GM21619 (cell line): Measurements from ENCODE around the gene PDE4D.
"Not testable (repeated sequence)": the region's sequence is repeated elsewhere in the genome, so short reads cannot be mapped to it uniquely, and the experiment has no call there.

ENCODE experiments used
- ATAC-seq: cut with Tn5 transposase; IDR thresholded peaks from one replicate; pipeline ENCODE4 v1.9.1; 2021; ENCODE audit not compliant: unreplicated experiment

PDE4D gene

DNA sequence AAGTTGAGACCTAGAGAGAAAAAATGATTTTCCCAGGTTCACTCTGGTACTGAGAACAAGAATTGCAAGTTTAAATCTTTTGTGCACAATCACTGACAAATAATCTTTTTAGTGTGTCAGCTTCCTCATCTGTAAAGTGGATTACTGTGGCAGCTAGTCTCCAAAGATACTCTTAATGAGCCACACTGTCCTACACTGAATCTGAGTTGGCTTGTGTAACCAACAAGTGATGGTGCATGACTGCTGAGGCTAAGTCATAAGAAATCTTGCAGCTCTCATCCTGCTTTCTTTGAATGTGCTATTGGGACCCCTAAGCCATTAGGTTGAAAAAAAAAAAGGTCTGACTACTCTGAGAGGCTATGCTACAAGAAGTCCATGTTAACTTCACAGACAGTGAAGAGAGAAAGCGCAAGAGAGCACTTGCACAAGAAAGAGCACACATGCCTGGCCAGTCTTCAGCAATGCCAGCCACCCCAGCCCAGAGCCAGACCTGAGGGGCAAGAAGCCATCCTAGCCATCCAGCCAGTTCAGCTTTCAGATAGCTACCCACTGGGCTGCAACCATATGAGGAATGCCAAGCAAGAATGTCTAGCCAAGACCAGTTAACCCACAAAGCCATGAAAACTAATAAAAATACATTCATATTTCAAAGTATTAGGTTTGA, 891.2 kb downstream of the PDE4D start:
- no peak for ATAC-seq

DNA sequence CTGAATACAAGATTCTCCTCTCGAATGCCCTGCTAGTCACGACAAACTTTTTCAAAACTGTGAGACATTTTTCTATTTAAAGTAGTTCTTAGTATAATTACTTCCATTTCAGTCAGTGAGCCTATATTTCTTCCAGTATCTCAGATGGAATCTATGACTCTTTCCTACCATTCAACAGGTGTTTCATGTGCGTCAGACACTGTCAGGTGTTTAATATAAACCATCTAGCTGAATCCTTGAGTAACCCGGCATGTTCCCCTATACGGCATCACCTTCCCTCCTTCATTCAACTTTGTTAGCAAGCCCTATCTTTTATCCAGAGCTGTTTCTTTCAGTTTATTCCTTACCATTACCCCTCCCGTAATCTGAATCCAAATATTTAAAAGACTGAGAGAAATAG, 891.8 kb downstream of the PDE4D start:
- ATAC-seq = no peak

DNA sequence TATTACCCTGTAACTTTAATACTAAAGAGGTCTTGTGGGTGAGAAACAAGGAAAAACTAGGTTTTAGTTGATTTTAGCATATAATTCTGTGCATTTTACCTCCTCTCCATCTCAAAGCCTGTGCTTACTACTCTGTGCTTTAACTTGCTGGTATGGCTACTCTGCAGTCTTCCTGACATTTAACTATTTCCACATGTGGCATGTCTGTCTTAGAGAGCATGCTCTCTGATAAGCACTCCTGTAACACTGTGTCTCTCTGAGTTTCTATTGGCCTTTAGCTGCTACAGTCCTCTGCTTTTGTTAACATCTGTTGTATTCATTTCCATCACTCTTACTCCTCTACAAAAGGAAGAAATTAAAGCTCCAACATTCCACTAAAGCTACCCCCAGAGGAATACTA, 892.4 kb downstream of the PDE4D start:
- ATAC-seq = no peak

DNA sequence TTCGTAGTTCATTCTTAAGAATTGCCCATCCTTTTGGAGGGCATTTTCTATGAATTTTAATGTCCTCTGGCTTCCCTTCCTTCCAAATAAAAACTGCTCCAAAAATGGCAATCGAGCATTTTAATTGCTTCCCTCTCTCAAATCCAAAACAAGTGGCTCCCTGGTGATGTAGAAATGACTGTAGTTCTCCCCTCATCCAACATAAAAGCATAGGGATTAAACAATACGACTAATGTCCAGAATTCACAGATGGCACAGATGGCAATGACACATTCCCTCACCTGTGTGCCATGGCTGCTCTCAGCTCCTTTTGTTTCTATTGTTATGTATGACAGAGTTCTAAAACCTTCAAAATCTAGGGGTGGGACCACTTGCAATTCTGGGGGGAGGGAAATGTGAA, 893.3 kb downstream of the PDE4D start:
- ATAC-seq = no peak

DNA sequence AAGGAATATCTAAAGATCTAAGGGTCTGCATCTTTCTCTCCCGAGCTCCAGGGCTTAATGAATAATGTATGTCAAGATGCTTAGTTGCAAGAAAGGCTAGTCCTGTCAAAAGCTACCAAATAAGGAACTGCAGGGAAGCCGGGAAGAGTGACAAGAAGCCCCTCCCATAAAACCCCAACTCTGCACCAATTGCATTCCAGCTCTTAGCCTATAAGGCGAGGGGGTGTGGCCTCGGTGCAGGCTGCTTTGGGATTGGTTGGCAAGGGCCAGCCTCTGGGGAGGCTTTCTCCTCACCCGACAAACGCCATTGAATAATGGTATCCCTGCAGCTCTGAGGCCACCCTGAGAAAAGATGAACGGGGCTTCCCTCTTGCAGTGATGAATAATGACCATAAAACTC, 893.7 kb downstream of the PDE4D start:
- ATAC-seq = no peak

DNA sequence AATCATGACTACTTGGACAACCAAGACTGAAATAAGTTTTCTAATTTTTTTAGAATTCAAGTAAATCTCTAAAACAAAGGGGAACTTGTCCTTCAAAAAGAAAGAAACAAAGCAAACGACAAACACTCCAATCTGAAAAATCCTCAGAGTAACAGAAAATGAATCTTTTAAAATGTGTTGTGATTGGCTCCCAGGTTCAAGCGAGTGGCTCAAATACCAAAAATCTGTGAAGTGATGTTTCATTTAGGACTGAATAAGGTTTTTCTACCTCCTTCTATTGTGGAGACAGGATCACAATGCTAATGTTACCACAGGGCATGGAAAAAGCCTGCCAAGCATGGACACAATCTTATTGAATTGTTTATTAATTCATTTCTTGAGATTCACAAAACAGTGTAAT, 895.0 kb downstream of the PDE4D start:
- ATAC-seq = no peak

DNA sequence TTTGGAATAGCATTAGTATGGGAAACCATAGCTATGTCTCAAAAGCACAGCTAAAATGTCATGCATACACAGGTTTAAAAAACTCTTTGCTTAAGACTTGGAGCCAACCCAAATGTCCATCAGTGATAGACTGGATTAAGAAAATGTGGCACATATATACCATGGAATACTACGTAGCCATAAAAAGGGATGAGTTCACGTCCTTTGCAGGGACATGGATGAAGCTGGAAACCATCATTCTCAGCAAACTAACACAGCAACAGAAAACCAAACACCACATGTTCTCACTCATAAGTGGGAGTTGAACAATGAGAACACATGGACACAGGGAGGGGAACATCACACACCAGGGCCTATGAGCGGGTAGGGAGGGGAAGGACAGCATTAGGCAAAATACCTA, 897.7 kb downstream of the PDE4D start:
- not testable (repeated sequence) for ATAC-seq

DNA sequence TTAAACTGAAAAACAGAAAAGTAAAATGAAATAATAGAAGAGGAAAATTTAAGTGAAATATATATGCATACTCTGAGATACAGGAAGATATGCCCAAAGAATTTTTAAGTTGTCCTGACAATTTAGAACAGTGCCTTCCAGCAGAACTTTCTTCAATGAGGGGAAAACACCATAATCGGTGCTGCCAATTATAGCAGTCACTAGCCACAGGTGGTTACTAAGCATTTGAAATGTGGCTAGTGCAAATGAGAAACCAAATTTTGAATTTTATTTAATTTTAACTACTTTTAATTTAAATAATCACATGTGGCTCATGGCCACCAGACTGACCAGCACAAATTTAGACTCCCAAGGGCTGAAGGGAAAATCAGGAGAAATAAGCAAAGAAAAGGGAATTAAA, 900.1 kb downstream of the PDE4D start:
- no peak for ATAC-seq

DNA sequence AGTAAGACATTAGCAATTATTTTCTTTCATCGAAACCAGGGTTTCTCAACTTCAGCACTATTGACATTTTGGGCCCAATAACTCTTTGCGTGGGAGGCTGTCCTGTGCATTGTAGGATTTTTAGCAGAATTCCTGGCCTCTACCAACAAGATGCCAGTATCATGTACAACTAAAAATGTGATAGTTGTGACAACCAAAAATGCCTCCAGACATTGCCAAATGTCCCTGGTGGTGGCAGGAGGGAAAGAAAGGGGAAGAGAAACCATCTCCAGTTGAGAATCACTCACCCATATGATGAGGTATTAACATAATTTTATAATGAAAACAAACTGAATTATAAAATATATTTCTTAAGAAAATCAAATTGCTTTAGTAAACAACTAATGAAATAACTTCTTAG, 904.6 kb downstream of the PDE4D start:
- ATAC-seq = no peak

DNA sequence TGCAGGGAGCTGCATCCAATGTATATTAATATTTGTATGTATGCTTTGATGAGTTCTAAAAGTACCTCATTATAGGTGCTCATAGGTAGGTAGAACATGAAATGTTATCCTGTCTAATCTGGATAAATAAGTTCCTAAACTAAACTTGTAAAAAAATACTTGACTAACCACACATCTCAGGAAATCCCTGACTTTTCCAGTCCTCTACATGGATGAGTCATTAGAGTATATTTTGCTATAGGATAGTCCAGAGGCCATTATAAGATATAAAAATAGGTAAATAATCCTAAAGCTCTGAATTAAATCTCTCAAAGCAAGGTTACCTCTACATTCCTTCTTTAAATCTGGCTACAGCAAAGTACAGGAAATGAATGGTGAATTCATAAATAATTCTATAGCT, 906.3 kb downstream of the PDE4D start:
- no peak for ATAC-seq

DNA sequence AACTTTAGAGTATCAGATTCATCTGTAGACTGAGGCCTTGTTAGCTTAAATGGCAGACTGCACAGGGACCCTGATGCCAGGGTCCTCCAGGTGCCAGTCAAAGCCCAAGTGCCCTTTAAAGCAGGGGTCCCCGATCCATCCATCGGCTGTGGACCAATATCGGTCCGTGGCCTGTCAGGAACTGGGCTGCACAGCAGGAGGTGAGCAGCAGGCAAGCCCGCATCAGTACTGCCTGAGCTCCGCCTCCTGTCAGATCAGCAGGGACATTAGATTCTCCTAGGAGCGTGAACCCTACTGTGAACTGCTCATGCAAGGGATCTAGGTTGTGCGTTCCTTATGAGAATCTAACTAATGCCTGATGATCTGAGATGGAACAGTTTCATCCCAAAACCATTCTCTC, 907.2 kb downstream of the PDE4D start:
- ATAC-seq = no peak

DNA sequence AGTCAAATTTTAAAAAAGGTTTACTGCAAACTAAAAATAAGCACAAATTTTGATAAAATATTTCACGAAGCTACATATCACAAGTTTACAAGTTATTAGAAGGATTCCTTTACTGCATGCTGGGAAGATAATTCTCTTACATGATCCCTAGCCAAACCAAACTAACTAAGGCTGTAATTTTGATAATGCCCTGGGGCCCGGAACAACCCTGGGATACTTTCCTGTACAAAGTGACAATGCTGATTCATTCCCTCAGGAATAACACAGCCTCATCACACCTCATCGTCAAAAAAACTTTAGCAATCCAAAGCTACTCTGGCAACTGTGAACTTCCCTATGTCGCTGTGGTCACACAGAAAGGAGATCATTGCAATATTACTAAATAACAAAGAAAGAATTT, 907.8 kb downstream of the PDE4D start:
- ATAC-seq = no peak

DNA sequence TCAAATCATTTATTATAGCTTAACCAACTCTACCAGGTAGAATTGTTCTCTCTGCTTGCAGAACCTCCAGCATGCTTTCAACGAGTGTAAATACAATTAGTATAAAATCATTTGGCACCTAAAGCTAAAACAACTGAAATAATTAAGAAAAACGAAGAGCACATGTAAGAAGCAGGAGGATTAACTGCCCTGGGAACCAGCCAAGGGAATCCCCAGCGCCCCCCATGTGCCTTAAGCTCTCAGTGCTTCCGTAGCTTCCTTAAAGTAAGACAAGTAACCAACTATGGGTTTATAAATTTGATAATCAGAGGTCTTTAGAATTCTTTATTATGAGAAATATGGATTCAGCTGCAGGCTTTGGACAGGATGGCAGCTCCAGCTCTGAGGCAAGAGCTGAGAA, 908.2 kb downstream of the PDE4D start:
- no peak for ATAC-seq

DNA sequence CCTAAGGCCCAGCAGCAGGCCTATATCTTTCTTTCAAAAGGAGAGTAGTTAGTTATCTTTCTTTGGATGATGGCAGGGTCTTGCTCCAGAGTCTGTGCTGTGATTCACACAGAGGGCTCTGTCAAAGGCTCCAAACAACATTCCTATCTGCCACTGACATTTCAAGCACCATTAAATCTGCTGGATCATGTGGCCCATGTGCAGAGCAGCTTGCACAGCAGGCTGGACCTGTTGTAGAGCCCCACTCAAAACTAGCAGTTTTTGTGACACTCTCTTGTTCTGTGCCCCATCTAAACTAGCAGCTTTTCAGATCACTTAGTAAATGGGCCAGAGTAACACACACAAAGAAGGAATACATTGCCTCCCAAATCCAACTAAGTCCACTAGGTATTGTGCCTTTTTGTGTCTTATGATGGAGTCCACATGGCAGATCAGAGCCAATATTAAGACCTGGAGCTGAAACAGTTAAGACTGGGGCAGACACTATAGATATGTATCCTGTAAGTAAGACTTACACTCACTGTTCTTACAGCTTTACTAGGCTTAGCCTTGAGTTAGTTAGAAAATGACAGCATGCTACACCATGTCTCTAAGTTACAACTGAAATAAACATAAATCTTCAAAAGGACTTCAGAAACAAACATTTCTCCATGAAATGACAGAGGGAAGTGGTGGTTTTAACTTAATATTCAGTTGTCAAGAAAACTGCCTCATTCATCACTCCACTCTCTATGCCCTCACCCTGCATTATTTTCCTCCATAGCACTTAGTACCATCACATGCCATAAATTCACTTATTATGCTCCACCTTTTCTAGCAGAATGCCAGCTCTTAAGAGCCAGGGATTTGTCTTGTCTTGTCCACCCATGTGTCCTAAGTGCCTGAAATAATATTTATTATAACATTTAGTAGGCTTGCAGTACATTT, 909.7 kb downstream of the PDE4D start:
- ATAC-seq = no peak

DNA sequence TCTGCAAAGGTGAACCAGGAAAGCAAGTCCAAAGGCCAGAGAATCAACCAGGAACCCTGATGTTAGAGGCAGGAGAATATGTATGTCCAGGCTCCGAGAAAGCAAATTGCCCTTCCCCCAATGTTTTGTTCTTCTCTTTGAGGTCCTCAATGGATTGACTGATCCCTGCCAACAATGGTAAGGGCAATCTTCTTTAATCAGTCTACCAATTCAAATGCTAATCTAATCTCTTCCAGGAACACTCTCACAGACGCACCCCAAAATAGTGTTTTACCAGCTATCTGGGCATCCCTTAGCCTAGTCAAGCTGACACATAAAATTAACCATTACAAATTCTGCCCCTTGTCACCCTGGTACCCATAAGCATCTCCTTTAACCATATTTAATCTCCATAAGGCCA, 912.6 kb downstream of the PDE4D start:
- ATAC-seq = no peak

DNA sequence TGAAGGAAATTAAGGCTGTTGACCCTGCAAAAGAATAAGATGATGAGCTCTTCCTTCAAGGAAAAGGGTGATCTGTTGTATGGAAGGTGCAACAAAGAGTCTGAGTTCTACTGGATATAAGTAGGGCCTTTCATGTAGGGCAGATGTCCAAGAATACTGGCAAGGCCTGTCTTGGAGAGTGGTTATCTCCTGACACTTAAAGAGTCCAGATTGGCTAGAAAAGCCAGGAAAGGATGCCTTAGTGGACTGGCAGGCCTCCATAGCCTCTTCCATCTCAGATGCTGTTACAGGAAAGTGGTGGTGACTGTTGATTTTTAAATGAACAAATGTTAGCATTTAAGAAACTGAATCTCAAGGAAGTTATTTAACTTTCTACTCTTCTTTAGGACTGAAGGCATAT, 914.4 kb downstream of the PDE4D start:
- ATAC-seq = no peak

DNA sequence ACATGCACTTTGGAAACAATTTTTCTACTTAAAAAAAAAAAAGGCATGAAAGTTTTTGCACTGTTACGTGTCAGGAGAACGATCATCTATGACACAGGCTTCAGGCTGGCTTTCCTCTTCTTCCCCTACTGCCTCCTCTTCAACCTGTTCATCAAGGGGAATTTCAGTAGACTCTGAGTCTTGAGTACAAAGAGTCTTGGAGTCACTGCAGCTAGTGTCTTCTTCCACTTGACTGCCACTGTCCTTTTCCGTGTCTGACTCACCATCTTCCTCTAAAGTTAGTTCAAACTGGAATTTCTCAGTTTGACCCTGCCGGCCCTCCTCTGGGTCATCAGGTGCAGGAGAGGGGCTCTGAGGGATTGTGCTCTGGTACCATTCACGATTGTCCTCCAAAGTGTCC, 918.9 kb downstream of the PDE4D start:
- no peak for ATAC-seq

DNA sequence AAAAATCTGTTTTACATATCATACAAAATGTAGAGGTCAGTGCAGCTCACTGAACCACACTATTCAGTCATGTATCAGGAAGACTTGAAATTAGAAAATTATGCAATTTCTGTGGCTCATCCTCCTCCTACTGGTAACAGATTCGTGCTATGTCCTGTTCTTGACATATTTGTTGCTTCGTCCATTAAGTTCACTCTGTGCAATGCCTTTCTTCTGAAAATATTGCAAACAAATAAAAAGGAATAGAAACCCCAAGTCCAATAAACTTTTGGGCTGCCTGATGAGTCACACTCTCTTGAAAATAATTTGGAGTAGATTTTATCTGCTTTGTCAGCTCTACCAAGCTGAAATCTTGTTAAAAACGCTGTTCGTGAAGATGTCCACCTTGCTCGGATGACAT, 919.4 kb downstream of the PDE4D start:
- no peak for ATAC-seq

DNA sequence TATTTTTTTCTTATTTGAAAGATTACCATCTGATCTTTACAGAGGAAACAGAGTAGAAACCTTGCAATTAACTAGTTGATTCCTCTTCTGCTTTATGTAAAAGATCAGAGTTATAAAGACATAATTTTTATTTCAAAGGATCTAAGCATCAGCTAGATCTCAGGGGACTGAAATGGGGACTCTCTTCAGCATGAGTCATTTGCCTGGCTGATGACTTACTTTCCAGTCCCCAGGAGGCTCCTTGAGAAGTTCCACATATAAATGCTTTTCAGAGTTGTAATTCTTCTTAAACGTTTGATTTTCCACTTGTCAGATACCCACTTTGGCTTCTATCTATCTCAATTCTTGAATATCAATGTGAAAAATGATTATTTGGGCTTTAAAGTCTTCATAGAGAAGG, 921.2 kb downstream of the PDE4D start:
- no peak for ATAC-seq

DNA sequence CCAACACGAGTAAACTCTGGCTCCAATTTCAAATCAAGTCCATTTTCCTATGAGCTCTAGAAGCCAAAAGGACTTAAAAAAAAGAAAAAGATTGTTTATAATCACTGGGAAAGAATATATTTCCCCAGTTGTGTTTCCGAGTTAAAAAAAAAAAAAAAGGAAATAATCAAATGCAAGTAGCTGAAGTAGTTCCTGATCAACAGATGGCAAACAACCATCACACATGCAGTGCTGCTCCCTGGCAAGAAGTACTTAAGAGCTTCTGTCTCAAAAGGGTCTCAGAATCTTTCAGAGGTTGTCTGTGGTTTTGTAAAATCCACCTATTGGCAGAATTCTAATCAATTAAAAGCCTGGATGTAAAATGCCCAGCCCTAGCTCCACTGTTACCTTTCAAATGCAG, 922.8 kb downstream of the PDE4D start:
- no peak for ATAC-seq

DNA sequence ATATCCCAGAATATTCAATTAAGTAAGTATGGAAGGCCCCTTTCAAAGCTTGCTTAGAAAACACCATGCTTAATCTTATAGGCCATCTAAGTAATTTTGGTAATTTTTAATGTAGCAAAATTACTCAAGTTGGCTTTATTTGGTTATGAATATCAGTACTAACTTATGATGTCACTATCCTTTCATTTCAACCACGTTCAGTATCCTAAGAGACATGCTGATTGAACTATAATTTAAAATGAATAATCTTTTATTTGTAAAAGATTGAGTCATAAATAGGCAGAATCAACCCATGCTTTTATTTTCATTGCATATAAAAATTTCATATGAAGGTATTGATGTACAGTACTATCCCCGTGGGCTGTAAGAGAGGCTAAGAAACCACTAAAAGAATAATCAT, 923.7 kb downstream of the PDE4D start:
- no peak for ATAC-seq

DNA sequence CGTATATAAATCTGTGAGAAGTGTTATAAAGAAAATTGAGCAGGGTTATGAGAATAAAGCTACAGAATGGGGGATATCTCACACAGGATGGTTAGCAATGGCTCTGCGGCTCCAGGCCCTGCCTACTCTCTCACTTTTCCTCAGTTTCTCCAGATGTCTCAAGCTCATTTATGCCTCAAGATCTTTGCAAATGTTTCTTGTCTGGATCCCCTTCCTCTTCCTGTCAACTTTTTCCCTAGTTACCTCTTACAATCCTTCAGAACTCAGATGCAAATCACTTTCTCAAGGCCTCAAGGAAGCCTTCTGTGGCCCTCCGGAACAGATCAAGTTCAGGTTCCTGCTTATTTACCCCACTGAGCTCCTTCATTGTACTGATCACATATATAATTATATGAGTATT, 924.3 kb downstream of the PDE4D start:
- no peak for ATAC-seq

DNA sequence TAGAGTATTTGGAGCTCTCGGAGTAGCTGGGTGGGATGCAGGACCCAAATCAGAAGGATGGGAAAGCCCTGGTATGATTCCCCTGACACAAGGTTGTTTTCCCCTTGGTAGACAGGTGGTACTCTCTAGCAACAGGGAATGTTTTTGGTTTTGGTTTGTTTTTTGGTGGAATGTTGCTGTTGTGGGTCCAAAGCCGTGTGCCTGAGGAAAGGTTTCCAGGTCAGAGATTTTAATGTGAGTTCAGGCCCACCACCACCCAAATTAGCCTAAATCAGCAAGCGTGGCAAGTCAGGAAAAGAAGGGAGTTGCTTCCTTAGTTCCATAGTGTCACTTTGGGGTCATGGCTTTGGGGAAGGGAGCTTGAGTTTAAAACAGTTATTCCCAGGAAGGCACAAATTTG, 925.2 kb downstream of the PDE4D start:
- ATAC-seq = no peak
